Measurements from ENCODE around the gene RELN. TPM values are rescaled to one million over a fixed set of nuclear protein-coding genes. Genes with fewer than 3 reads are reported as not detected.

The RELN gene
- total and polyA plus RNA-seq, 12 donors: 0.22 to 1.9 (median 0.93) TPM

DNA sequence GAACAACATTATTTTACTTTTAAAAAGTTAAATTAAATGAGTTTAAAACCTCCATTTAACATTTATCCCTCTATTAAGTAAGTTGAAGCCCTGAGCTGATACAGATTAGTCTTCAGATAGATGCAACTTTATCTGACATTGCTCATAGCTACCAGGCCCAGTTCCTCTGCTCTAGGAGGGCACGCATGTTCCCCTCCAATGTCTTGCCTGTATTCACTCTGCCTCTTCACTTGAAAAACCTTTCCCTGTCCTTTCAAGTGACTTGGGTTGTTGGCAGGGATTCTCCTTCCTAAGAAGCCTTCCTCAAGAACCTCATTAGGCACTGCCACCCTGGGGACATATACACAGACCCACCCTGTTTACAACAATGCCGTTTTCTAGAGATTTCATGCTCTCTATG, 270.4 kb downstream of the RELN start:
- TF ChIP-seq, protein P1, sequence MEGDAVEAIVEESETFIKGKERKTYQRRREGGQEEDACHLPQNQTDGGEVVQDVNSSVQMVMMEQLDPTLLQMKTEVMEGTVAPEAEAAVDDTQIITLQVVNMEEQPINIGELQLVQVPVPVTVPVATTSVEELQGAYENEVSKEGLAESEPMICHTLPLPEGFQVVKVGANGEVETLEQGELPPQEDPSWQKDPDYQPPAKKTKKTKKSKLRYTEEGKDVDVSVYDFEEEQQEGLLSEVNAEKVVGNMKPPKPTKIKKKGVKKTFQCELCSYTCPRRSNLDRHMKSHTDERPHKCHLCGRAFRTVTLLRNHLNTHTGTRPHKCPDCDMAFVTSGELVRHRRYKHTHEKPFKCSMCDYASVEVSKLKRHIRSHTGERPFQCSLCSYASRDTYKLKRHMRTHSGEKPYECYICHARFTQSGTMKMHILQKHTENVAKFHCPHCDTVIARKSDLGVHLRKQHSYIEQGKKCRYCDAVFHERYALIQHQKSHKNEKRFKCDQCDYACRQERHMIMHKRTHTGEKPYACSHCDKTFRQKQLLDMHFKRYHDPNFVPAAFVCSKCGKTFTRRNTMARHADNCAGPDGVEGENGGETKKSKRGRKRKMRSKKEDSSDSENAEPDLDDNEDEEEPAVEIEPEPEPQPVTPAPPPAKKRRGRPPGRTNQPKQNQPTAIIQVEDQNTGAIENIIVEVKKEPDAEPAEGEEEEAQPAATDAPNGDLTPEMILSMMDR (IDR thresholded peaks at IDR 0.05): no peak
- no peaks in the 10 kb centered on the region for H3K36me3 ChIP-seq
- intact Hi-C loops (cut with DNase I): no loop called here
- 76 to 84% methylated on average over 2 of the region's 2 CpGs for WGBS, 2 donors
- H3K9me3 ChIP-seq: no peaks in the 10 kb centered on the region
- no peaks in the 10 kb centered on the region for H3K27me3 ChIP-seq
- H3K4me3 ChIP-seq: no peak overlapping the region
- H3K27ac ChIP-seq: no peak overlapping the region
- DNase-seq (no peak), ATAC-seq (no peak)
- no peaks in the 10 kb centered on the region for H3K4me1 ChIP-seq

DNA sequence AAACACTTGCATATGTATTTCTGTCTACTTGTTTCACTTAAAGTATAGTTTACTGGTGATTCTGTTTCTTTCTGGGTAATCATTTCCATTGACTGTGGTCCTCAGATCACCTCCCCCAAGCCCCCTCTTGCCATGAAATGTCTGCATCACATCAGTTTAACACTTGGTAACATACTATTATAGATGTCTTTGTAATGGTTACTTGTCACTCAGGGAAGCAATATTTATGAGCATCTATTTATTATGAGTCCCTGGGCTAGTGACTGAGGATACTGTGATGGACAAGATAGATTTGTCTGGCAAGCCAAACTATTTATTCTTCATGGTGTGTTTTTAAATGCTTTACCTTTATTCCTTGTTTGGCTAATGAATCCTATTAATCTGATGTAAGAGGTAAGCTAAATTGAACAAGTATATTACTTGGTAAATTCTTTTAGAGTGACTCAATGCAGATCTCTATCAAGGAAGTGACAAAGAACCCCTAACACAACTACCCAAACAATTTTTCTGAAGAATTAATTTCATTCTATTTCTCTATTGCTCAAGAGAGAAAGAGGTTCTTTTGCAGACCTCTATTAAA, 270.9 kb downstream of the RELN start:
- Histone ChIP-seq H3K36me3 (no peaks in the 10 kb centered on the region), H3K27me3 (no peaks in the 10 kb centered on the region), H3K9me3 (no peaks in the 10 kb centered on the region), H3K27ac (no peak overlapping the region), H3K4me1 (no peaks in the 10 kb centered on the region), H3K4me3 (no peak overlapping the region)
- no peak for ATAC-seq
- TF ChIP-seq, protein P1 (IDR thresholded peaks at IDR 0.05): no peak
- intact Hi-C loops (cut with DNase I): loop anchor here in 1 of 10 donors (1.0 kb wide), 1 partner anchor 47 kb away; no protein-coding TSS in a partner anchor
- no peak for DNase-seq

DNA sequence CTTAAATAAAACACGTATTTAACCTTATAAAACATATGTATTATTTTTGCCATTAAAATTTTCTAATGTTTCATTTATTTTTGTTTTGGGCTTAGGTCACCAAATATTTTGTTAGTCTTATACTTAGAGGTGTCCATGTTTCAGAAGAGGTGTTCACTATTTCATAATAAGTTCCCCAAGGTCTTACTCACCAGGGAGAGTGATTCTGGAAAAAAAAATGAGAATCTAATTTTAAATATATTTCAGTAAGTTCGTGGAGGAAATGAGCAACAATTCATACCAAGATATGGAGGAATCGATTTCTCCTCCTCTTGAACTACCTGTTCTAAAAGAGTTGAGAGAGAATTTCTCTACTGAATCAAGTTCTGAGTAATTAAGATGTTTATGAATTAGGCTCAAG, 271.9 kb downstream of the RELN start:
- WGBS, 2 donors: 78 to 79% methylated on average over 3 of the region's 3 CpGs

DNA sequence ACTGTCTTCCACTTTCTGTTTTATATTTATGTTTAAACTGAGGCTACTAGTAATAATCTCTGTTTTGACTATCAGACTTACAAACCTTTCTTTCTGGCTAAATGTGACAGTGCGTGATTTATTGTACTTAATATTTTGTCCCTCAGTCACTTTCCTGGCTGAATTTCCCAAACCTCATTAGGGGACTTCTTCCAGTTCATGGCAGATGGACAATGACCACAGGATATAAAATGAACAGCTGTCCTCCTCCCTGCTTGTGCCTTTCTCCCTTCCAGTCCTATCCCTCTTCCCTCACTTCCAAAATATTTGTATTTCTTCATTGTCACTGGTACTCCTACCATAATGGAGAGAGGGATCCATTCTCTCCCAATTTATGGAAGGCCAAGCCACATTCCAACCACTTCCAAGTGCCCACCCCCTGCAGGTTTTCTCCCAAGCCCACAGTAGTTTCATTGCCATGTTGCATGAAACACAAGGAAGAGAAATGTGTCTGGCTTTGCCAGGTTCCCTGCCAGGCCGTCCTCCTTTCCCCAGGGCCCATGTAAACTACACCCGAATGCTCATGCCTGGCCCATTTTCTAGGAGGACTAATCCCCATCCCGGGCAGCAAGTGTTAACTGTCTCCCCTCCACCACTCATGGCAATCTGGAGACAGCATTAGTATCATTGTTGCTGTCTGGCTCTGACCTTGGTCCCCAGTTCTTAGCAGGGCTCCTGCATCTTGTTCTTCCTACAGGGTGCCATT, 273.9 kb downstream of the RELN start:
- TF ChIP-seq, protein P1 (IDR thresholded peaks at IDR 0.05): no peak
- Histone ChIP-seq H3K4me3 (no peak overlapping the region), H3K4me1 (no peaks in the 10 kb centered on the region), H3K9me3 (no peaks in the 10 kb centered on the region), H3K27ac (no peak overlapping the region), H3K27me3 (no peaks in the 10 kb centered on the region), H3K36me3 (no peaks in the 10 kb centered on the region)
- 81 to 92% methylated on average over 4 of the region's 4 CpGs for WGBS, 2 donors
- no peak for DNase-seq
- no peak for ATAC-seq
- intact Hi-C loops (cut with DNase I): no loop called here

More for the DNA sequence above, 271.9 kb downstream of the RELN start:
- intact Hi-C loops (cut with DNase I): no loop called here
- DNase-seq (no peak), ATAC-seq (no peak)
- Histone ChIP-seq H3K36me3 (no peaks in the 10 kb centered on the region), H3K9me3 (no peaks in the 10 kb centered on the region), H3K27ac (no peak overlapping the region), H3K4me1 (no peaks in the 10 kb centered on the region), H3K4me3 (no peak overlapping the region), H3K27me3 (no peaks in the 10 kb centered on the region)
- TF ChIP-seq, protein P1 (IDR thresholded peaks at IDR 0.05): no peak
